Measurements from ENCODE around the gene RPL27A.

RPL27A gene

GRCh38 chr11:8639655-8640054 is 42.9 kb upstream of the RPL27A start:
- Histone ChIP-seq H3K4me3 (ENCODE audit: low read length) (no peak overlapping the region), H3K79me2 (ENCODE audit: low read length) (no peaks in the 10 kb centered on the region), H4K20me1 (ENCODE audit: insufficient read depth, low read length) (no peaks in the 10 kb centered on the region), H3K4me2 (ENCODE audit: low read length) (no peak overlapping the region), H3K36me3 (replicated peaks; ENCODE audit: low read depth, low read length) (peaks cover 26% of the 10 kb centered on the region), H2AFZ (ENCODE audit: low read depth, low read length) (no peak overlapping the region), H3K4me1 (ENCODE audit: low read length) (peaks cover 3% of the 10 kb centered on the region), H3K9me3 (ENCODE audit: insufficient read depth, low read length) (no peaks in the 10 kb centered on the region; the same call in 1 of the 2 replicates), H3K9ac (ENCODE audit: low read length) (no peak overlapping the region), H3K27me3 (ENCODE audit: low read depth, low read length) (peaks cover 5% of the 10 kb centered on the region; the same call in 1 of the 2 replicates), H3K27ac (ENCODE audit: low read length) (no peak overlapping the region)
- TF ChIP-seq CTCF (IDR thresholded peaks at IDR 0.05; ENCODE audit: low read depth, low read length) (no peak), EZH2phosphoT487 (IDR thresholded peaks at IDR 0.05; ENCODE audit: low read depth) (no peak)

GRCh38 chr11:8640267-8640906 is 42.2 kb upstream of the RPL27A start:
- H3K4me3 ChIP-seq (ENCODE audit: low read length): no peak overlapping the region
- H3K79me2 ChIP-seq (ENCODE audit: low read length): no peaks in the 10 kb centered on the region

GRCh38 chr11:8641332-8641731 is 41.3 kb upstream of the RPL27A start:
- no peak overlapping the region for H3K9ac ChIP-seq (ENCODE audit: low read length)
- no peak overlapping the region for H3K27ac ChIP-seq (ENCODE audit: low read length)
- no peak overlapping the region for H2AFZ ChIP-seq (ENCODE audit: low read depth, low read length)
- peaks cover 13% of the 10 kb centered on the region for H3K36me3 ChIP-seq (replicated peaks; ENCODE audit: low read depth, low read length)
- H4K20me1 ChIP-seq (ENCODE audit: insufficient read depth, low read length): no peaks in the 10 kb centered on the region
- H3K4me3 ChIP-seq (ENCODE audit: low read length): no peak overlapping the region
- TF ChIP-seq CTCF (IDR thresholded peaks at IDR 0.05; ENCODE audit: low read depth, low read length): no peak
- TF ChIP-seq EZH2phosphoT487 (IDR thresholded peaks at IDR 0.05; ENCODE audit: low read depth): no peak
- H3K27me3 ChIP-seq (ENCODE audit: low read depth, low read length): no peaks in the 10 kb centered on the region
- H3K9me3 ChIP-seq (ENCODE audit: insufficient read depth, low read length): no peaks in the 10 kb centered on the region; the same call in 1 of the 2 replicates
- H3K4me2 ChIP-seq (ENCODE audit: low read length): no peak overlapping the region
- no peaks in the 10 kb centered on the region for H3K4me1 ChIP-seq (ENCODE audit: low read length)
- no peaks in the 10 kb centered on the region for H3K79me2 ChIP-seq (ENCODE audit: low read length)

More at GRCh38 chr11:8640267-8640906, 42.2 kb upstream of the RPL27A start:
- H3K27me3 ChIP-seq (ENCODE audit: low read depth, low read length): peaks cover 2% of the 10 kb centered on the region; the same call in 1 of the 2 replicates
- H3K9ac ChIP-seq (ENCODE audit: low read length): no peak overlapping the region
- no peak overlapping the region for H3K4me2 ChIP-seq (ENCODE audit: low read length)
- no peak overlapping the region for H2AFZ ChIP-seq (ENCODE audit: low read depth, low read length)
- no peaks in the 10 kb centered on the region for H3K4me1 ChIP-seq (ENCODE audit: low read length)
- H3K9me3 ChIP-seq (ENCODE audit: insufficient read depth, low read length): no peaks in the 10 kb centered on the region; the same call in 1 of the 2 replicates
- TF ChIP-seq EZH2phosphoT487 (IDR thresholded peaks at IDR 0.05; ENCODE audit: low read depth): no peak
- TF ChIP-seq CTCF (IDR thresholded peaks at IDR 0.05; ENCODE audit: low read depth, low read length): no peak
- no peaks in the 10 kb centered on the region for H4K20me1 ChIP-seq (ENCODE audit: insufficient read depth, low read length)
- H3K27ac ChIP-seq (ENCODE audit: low read length): no peak overlapping the region
- peaks cover 21% of the 10 kb centered on the region for H3K36me3 ChIP-seq (replicated peaks; ENCODE audit: low read depth, low read length)

GRCh38 chr11:8642196-8642841 is 40.3 kb upstream of the RPL27A start:
- H3K27ac ChIP-seq (ENCODE audit: low read length): no peak overlapping the region

More at GRCh38 chr11:8642196-8642841, 40.3 kb upstream of the RPL27A start:
- Histone ChIP-seq H3K4me2 (ENCODE audit: low read length) (no peak overlapping the region), H4K20me1 (ENCODE audit: insufficient read depth, low read length) (no peaks in the 10 kb centered on the region), H2AFZ (ENCODE audit: low read depth, low read length) (no peak overlapping the region), H3K4me1 (ENCODE audit: low read length) (peaks cover 3% of the 10 kb centered on the region), H3K27me3 (ENCODE audit: low read depth, low read length) (no peaks in the 10 kb centered on the region), H3K9me3 (ENCODE audit: insufficient read depth, low read length) (no peaks in the 10 kb centered on the region), H3K4me3 (ENCODE audit: low read length) (no peak overlapping the region), H3K36me3 (replicated peaks; ENCODE audit: low read depth, low read length) (peaks cover 8% of the 10 kb centered on the region), H3K9ac (ENCODE audit: low read length) (no peak overlapping the region), H3K79me2 (ENCODE audit: low read length) (no peaks in the 10 kb centered on the region)
- TF ChIP-seq CTCF (IDR thresholded peaks at IDR 0.05; ENCODE audit: low read depth, low read length) (no peak), EZH2phosphoT487 (IDR thresholded peaks at IDR 0.05; ENCODE audit: low read depth) (no peak)

All from OCI-LY3 (cell line).